GM21423 (cell line): ENCODE results near the gene ADAMTSL3.

Source experiments
- ATAC-seq: cut with Tn5 transposase; IDR thresholded peaks from one replicate; pipeline ENCODE4 v1.9.1; 2021; ENCODE audit warnings: mild to moderate bottlenecking, moderate library complexity; ENCODE audit not compliant: unreplicated experiment

Gene ADAMTSL3

DNA sequence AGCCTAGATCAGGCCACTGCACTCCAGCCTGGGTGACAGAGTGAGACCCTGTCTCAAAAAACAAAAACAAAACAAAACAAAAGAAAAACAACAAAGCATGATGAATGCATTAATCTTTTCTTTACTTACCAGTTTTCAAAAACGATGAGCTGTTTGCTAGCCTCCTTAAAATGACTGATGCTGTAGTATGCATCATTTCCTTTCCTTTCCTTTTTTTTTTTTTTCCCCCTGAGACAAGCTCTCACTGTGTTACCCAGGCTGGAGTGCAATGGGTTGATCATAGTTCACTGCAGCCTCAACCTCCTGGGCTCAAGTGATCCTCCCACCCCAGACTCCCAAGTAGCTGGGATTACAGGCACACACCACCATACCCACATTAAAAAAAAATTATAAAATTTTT, 202.0 kb downstream of the ADAMTSL3 start:
- ATAC-seq = no peak

DNA sequence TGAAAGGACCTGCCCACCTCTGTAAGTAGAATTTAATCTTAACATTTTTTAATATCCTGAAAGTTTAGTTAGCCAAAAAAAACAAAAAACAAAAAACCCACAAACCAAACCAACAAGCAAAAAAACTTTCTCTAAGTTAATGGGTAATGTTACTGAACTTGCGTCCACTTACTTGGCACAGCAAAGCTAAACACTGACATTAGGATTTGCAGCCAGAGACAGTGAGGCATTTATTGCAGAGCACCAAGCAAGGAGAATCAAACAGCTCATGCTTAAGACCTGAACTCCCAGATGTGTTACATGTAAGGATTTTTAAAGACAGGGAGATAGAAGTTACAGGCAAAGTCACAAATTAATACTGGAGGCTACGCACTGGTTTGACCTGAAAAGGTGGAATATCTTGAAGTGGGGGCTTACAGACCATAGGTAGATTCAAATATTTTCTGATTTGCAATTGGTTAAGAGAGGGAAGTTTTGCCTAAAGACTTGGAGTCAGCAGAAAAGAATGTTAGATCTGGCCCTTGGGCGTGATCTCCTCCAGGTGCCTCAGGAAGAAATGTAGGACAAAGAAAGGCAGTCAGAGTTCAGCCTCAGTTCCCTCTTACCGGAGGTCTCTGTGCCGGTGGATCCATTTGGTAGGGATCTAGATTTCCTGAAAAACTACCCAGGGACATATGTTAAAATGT, 205.0 kb downstream of the ADAMTSL3 start:
- ATAC-seq = no peak

DNA sequence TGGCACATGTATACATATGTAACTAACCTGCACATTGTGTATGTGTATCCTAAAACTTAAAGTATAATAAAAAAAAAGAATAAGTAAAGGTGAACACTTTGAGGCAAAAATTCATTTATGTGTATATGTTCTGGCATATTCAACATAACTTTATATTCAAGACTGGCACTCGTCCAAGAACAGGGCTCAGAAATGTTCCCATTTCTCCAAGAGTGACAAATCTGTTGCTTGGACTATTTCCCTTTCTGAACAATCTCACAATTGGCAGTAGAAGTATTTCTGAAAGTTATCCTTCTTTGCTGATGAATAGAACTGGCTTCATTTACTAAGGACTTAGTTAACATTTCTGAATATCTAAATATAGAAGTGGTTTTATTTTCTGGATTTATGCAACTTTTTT, 212.8 kb downstream of the ADAMTSL3 start:
- ATAC-seq = no peak

DNA sequence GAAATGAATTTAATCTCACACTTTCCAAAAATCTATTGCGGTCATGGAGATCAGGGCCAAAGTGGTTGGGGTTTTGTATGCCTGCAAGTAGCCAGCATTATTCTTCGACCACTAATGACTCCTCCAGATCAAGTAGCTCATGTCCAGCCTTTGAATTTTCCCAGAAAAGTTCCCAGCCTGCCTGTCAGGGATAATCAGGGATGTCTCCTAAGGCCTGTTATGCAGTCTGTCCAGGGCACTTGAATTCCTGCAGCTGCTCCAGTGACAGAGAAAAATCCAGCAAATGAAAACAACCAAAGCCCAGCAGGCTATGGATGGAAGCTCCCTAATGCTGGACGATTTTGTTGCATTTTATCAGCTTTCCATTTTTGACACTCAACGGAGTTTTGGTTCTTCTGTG, 215.4 kb downstream of the ADAMTSL3 start:
- ATAC-seq = no peak

DNA sequence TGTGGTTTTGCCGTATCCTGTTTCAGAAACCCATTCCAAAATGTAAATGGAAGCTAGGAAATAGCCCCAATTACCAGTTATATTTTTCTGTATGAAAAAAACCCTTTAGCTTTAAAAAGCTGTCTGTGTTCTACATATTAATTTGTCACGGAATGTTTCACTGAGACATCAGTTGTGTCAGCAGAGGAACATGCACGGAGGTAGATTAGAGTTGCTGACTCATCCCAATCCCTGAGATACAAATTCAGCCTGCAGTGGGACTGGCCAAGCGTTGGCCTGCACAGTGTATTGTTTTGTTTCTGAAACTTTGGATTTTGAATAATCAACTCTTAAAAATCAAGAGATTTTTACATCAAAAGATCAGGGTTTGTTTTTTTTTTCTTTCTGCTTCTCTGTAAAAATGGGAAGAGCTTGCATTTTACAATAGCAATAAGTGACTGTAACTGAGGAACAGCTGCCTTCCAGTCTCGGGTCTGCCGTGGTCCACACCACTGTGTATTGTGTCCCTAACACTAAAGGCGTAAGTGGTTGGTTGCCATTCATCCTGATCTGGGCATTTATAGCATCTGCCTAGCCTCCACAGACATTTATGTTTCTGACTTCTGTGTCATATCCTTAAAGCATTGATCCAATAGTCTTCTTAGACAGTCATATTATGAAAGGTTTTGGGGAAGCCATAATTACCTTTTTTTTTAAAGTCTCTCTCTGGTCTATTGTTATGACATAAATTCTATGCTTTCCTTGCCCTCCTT, 218.1 kb downstream of the ADAMTSL3 start:
- no peak for ATAC-seq

DNA sequence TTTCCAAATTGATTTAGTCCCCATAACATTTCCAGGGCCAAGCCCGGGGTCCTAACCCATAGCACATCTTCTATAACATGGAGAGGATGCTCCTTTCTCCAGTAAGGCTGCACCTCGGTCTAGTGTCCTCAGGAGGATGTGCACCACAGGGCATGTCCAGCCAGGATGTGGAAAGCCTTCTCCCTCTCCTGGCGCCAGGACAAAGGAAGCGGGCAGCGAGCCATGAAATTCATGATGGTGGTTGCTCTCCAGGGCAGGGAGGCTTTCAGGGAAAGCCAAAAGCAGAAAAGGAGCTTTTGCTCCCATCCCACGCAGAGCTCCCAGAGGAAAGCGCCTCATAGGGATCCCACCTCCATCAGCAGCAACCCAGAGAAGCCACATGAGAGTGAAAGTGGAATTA, 220.0 kb downstream of the ADAMTSL3 start:
- ATAC-seq = no peak

DNA sequence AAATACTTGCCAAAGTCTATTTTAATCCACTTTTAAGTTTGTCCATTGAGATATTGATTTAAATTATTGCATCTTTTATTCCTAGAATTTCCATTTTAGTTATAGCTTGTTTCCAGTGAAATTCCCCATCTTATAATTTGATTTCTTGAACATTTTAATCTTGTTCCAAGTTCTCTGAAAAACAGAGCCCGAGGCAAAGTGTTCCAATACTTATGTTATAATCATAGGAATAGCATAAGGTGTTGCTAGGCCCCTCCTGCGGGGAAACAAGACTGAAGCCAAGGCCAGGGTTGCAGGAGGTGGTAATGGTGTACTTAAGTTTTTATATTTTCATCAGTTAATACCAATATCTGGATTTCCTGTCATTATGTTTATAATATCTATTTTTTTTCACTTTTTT, 226.6 kb downstream of the ADAMTSL3 start:
- no peak for ATAC-seq

DNA sequence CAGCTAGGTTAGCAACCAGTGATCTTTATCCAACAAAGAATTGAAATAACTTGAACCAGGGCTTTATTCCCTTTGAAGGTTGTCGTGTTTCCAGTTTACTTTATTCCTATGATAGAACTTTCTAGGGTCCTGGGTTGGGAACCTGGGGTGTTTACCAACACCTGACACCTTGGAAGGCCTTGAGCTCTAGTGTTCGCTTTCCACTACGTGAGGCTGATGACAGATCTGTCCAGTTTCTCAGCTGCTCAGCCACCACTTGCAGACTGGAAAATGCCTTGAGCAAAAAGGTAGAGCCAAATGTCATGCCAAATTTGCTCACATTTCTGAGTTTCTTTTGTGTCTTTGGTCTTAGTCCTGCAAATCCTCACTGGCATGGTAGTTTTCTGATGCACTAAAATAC, 227.2 kb downstream of the ADAMTSL3 start:
- no peak for ATAC-seq

DNA sequence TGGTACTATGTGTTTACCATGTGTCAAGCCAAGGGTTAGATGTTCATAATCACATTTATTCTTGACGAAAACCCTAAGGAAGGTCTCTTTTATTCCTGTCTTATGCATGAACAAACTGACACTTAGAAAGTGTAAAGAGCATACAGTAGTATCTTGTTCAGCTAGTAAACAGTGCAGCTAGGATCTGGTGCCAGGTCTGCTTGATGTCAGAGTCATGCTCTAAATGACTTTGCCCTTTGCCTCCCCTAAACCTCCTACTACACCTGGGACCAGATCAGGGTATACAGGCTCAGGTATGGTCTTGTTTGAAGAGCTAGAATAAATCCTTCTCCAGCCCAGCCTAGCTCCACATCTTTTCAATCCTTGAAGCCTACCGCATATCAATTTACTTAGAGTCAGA, 232.4 kb downstream of the ADAMTSL3 start:
- no peak for ATAC-seq

DNA sequence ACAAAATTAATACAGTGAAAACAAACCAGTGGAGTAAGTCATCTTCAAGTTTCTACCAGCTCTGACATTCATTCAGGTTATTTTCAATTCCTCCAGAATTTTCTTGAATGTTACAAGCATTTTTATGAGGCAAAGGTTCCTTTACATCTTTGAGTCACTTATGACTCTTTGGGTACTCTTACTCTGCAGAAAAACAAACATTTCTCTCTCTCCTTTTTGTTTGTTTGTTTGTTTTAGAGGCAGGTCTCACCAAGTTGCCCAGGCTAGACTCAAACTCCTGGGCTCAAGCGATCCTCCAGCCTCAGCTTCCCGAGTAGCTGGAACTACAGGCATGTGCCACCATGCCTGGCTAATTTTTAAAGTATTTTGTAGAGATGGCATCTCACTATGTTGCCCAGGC, 233.5 kb downstream of the ADAMTSL3 start:
- no peak for ATAC-seq

DNA sequence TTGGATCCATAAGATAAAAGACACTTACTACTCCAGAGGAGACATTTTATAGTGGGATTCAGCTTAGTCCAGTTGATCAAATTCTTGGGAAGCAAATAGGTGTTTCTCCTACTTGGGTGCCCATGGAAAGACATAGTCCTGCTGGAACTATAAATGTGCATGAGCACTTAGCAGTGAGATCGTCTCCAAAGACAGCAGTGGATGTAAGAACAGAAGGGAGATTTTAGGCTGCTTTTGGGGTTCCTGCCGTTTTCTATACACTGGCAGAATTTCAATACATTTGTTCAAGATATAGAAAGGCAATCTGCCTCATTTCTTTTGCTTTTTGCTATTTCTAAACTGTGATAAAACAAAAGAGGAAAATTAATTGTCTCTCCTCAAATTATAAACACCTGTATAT, 234.0 kb downstream of the ADAMTSL3 start:
- ATAC-seq = no peak

DNA sequence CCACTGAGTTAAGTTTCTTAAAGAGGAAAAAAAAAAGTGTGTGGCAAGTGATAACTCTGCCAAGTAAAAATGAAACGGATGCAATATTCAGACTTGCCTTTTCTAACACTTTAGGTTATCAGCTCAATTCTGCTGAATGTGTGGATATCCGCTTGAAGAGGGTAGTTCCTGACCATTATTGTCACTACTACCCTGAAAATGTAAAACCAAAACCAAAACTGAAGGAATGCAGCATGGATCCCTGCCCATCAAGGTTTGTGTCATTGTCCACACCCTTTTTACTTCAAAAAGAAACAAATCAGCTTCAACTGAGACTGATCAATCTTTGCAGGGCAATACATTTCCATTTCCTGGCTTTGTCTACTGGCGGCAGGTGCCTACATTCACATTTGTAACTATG, 236.1 kb downstream of the ADAMTSL3 start:
- ATAC-seq = no peak

DNA sequence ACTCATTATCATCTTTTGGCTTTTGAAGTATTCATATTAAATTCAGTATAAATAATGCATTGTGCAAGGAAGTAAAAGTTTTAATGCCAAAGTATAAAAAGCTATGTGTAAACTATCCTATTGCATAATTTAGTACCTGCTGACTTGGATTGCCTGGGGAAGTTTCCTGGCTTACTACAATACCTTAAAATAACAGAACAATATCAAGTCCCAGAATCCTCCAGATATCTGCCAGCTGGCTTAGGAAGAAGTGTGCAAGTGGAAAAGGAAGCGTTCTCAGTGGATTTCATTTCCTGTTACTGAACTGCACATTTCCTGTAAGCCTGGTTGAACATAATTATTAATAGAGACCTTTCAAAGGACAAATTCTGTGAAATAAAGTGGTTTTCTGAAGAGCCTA, 236.7 kb downstream of the ADAMTSL3 start:
- no peak for ATAC-seq

DNA sequence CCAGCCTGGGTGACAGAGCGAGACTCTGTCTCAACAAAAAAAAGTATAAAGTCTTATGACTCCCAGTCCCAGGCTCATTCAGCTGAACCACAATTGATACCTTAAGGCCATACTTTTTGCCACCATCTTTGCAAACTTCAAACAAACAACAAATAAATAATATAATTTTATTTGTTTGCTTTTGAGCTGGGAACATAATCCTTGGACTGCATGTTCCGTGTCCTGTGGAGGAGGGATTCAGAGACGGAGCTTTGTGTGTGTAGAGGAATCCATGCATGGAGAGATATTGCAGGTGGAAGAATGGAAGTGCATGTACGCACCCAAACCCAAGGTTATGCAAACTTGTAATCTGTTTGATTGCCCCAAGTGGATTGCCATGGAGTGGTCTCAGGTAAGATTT, 238.6 kb downstream of the ADAMTSL3 start:
- no peak for ATAC-seq

DNA sequence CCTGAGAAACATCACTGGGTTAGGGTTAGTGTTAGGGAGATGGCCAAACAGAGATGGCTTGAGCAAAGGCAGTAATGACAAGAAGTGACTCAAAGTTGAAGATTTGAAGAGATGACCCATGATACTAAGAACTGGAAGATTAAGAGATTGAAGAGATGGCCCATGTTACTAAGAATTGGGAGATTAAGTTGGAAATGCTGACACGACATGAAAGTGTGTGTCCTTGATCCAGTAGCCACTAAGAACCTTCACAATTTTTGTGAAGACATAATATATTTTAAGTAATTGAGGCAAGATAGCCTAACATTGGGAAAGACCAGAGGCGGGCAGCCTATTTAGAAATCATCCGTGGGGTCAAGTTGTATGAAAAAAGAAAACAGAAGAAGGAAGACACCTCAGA, 239.4 kb downstream of the ADAMTSL3 start:
- ATAC-seq = no peak

DNA sequence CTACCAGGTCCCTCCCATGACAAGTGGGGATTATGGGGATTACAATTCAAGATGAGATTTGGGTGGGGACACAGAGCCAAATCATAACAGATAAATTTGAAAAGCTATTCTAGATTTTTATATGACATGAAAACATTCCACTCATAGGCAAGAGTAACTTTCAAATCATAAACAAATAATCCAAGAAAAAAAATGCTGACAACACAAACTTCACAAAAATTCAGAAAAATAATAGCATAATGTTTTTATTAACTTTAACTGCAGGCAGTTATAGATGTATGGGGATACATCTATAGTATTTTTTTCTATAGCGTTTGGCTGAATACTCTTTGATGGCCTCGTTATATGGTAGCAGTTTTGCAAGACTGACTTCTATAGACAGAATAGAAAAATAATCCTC, 243.1 kb downstream of the ADAMTSL3 start:
- ATAC-seq = no peak

DNA sequence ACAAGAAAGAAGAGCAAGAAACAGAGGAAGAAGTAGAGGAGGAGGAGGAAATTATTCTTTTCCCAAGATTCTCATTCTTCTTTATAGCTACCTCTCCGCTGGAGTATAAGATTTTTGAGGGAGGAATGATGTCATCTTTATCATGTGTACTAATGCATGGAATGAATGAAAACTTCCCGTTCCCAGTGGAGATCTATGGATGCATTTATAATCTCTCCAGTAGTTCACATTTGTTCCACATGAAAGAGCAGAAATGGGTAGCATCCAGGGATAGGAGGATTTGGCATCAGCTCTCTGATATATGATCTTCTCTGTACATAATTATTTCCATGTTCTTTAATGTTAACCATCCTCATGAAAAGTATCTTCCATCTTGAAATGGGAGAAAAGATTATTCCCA, 244.4 kb downstream of the ADAMTSL3 start:
- ATAC-seq = no peak

DNA sequence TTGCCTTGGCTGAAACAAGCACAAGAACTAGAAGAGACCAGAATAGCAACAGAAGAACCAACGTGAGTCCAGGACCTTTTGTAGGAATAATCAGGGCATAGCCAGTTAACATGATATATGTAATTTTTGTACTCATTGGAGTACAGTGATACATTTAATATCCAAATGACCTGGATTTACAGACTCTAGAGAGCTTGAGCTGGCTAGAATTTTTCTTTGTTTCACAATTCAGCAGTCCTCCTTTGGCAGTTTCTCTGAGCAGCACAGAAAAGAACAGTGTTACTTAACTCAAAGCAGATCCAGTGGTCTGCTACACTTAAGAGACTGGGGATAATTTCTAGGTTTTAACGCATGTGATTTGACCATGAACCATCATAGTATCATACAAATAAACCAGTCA, 245.7 kb downstream of the ADAMTSL3 start:
- no peak for ATAC-seq

DNA sequence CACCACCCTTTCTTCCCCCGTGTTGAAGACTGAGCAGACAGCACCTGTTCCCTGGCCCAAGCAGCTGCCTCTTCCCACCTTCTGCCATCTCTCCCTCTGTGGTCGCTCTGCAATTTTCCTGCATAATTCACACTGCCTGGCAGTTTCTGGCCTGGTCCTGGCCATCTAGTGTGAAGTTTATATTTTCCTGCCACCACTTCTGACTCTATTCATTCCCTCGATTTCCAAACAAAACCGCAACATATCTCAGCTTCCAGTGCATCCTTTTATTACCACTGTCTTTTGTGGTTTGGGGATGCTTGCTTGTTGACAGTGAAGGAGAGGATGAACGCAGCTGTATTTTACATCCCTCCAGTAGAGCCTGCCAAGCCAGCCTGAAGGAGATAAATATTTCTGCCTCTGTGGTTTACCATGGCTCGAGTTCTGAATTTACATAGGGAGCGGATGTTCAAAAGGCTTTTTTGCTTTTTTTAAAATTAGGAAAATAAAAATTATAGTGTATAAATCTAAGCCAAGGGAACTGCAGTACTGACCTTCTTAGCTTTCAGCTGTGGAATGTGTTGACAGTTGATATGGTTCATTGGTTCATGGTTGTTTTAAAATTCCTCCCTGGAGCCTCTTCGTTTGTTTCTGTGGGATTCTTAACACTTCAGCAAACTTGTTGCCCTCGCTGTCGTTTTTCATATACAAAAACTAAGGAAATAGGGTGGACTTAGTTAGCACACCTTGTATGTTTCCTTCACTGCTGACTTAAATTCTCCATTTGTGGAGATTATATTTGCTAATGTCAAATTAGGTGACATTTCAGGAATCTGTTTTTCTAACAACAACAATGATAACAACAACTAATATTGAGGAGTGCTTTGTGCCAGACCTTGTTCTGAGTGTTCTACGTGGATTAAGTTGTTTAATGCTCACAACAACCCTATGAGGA, 250.5 kb downstream of the ADAMTSL3 start:
- ATAC-seq = no peak

DNA sequence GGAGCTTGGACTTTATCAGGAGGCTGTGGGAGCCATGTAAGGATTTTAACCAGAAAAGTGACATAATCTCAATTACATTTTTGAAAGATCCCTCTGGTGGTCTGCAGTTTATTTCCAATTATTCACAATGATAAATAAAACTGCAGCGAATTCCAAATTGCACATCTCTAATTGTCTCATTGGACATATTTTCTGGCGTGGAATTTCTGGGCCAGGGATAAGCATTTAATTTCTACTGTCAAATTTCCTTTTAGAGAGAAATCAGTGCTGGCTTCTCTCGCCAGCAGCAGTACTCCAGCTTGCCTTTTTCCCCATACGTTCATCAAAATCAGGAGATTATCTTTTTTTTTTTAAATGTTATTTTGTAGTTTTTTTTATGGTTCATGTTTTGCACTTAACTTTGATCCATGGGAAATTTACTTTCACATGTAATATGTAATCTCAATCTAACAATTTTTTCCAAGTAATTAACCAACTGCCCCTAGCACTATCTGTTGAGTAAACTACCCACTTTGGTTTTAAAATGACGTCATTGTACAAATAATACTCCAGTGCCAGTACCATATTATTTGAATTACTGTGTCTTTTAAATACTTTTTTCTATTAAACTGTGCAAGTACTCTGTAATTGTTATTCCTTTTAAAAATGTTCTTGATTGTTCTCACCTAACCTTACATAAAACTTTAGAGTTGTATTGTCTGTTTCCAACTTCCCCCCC, 251.8 kb downstream of the ADAMTSL3 start:
- ATAC-seq = no peak

DNA sequence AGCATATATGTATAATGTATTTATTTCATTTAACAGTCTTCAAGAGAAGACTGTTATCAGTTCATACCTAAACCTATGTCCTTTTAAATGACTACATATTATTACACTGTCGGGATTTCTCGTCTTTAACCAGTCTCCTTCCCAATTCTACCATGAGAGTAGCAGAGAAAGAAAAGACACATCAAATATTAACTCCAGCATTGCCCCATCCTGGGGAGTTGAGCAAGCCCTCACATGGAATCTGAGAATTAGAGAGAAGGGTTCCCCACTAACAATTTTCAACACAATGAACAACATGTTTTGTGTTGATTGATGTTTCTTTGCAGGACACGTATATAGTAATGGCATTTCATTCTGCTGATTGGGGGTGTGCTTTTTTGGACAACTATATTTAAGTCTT, 257.4 kb downstream of the ADAMTSL3 start:
- no peak for ATAC-seq
